NCI-H226 (cell line): ENCODE measurements around the gene ZBTB49.
"Not testable (repeated sequence)": the region's sequence is repeated elsewhere in the genome, so short reads cannot be mapped to it uniquely, and the experiment has no call there.

Experiments
- DNase-seq: peaks from one replicate; pipeline ENCODE4 v3.0.0-alpha.2; 2015

The ZBTB49 gene

GRCh38 chr4:4289941-4290850, at the start of gene ZBTB49, which contains the start of gene LYAR:
Gene ZBTB49, plus strand, starts transcription at chr4:4290251. Its CDS starts 9,695 bp downstream, at chr4:4299946.
Gene LYAR, minus strand, starts transcription at chr4:4290154. Its CDS starts 6,412 bp downstream, at chr4:4283742.
- peak; percentile 78 for DNase-seq

GRCh38 chr4:4245172-4245571, 44.9 kb upstream of the ZBTB49 start:
- no peak for DNase-seq

- DNase-seq = no peak
Measured at GRCh38 chr4:4247696-4248028, 42.4 kb upstream of the ZBTB49 start.

- peak; percentile 89 for DNase-seq
Measured at GRCh38 chr4:4248029-4248884, 41.8 kb upstream of the ZBTB49 start, which contains the start of gene TMEM128. Gene TMEM128, minus strand, starts transcription at chr4:4248223. Its CDS starts 21 bp downstream, at chr4:4248202.

- no peak for DNase-seq
Measured at GRCh38 chr4:4248885-4249203, 41.2 kb upstream of the ZBTB49 start.

- DNase-seq = not testable (repeated sequence)
Measured at GRCh38 chr4:4249342-4249741, 40.7 kb upstream of the ZBTB49 start.

- no peak for DNase-seq
Measured at GRCh38 chr4:4249866-4250265, 40.2 kb upstream of the ZBTB49 start.

GRCh38 chr4:4254199-4254598, 35.9 kb upstream of the ZBTB49 start:
- DNase-seq = no peak

- DNase-seq = no peak
Measured at GRCh38 chr4:4254666-4255065, 35.4 kb upstream of the ZBTB49 start.

- no peak for DNase-seq
Measured at GRCh38 chr4:4256799-4257198, 33.3 kb upstream of the ZBTB49 start.

GRCh38 chr4:4257705-4258104, 32.3 kb upstream of the ZBTB49 start:
- DNase-seq = not testable (repeated sequence)

- no peak for DNase-seq
Measured at GRCh38 chr4:4259484-4260100, 30.5 kb upstream of the ZBTB49 start.

- peak; percentile 40 for DNase-seq
Measured at GRCh38 chr4:4260185-4260751, 29.8 kb upstream of the ZBTB49 start.

GRCh38 chr4:4267981-4268380, 22.1 kb upstream of the ZBTB49 start:
- no peak for DNase-seq

GRCh38 chr4:4268776-4269175, 21.3 kb upstream of the ZBTB49 start:
- DNase-seq = no peak

- no peak for DNase-seq
Measured at GRCh38 chr4:4269331-4269731, 20.7 kb upstream of the ZBTB49 start.

GRCh38 chr4:4269856-4270255, 20.2 kb upstream of the ZBTB49 start:
- DNase-seq = no peak

GRCh38 chr4:4270529-4270928, 19.5 kb upstream of the ZBTB49 start:
- no peak for DNase-seq

GRCh38 chr4:4271912-4272311, 18.1 kb upstream of the ZBTB49 start:
- DNase-seq = no peak

- DNase-seq = no peak
Measured at GRCh38 chr4:4274226-4274625, 15.8 kb upstream of the ZBTB49 start.

- no peak for DNase-seq
Measured at GRCh38 chr4:4277531-4277930, 12.5 kb upstream of the ZBTB49 start.

- DNase-seq = no peak
Measured at GRCh38 chr4:4281787-4282186, 8.3 kb upstream of the ZBTB49 start.
